Measurements from ENCODE around the gene FCN2. TPM values are rescaled to one million over a fixed set of nuclear protein-coding genes. Genes with fewer than 3 reads are reported as not detected.

FCN2 gene
- total RNA-seq, 6 experiments from 2014 or later, result 46.6 to 116 (median 77.3) TPM

DNA sequence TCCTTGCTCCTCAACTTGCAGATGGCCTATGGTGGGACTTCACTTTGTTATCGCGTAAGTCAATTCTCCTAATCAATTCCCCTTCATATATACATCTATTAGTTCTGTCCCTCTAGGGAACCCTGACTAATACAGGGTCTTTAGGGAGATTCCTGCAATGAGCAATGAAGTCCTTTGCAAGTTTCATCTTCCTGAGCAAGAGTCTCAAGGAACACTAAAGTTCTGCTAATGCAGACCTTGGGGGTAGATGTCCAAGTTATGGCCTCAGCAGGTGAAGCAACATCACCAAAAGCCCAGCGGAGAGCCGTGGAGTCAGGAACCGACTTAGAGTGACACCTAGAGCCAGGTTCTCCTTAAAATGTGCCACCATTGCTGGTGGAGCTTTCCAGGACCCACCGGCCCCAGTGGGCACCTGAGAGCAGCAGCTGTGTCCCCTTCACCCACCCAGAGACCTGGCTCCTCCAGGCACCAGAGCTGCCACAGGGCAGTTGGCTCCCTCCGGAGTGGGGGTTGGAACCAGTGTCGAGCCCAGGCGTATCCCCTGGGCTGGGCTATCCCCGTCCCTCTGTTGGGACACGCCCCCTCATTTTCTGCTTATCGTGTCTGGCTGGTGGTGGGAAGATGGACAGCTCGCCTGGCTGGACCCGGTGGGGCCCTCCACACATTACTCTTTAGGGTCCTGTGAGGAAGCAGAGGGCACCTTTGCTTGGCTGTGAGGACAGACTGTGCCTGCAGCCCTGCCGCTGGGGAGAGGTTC is 48.0 kb downstream of the FCN2 start:
- no peaks in the 10 kb centered on the region for H3K9me3 ChIP-seq
- intact Hi-C loops (cut with DNase I), result no loop called here
- DNase-seq (no peak), ATAC-seq (peak; percentile 14 to 45 (median 34))
- H3K4me3 ChIP-seq, result no peak overlapping the region
- TF ChIP-seq POLR2A (IDR thresholded peaks at IDR 0.05), result no peak
- TF ChIP-seq, protein P1, sequence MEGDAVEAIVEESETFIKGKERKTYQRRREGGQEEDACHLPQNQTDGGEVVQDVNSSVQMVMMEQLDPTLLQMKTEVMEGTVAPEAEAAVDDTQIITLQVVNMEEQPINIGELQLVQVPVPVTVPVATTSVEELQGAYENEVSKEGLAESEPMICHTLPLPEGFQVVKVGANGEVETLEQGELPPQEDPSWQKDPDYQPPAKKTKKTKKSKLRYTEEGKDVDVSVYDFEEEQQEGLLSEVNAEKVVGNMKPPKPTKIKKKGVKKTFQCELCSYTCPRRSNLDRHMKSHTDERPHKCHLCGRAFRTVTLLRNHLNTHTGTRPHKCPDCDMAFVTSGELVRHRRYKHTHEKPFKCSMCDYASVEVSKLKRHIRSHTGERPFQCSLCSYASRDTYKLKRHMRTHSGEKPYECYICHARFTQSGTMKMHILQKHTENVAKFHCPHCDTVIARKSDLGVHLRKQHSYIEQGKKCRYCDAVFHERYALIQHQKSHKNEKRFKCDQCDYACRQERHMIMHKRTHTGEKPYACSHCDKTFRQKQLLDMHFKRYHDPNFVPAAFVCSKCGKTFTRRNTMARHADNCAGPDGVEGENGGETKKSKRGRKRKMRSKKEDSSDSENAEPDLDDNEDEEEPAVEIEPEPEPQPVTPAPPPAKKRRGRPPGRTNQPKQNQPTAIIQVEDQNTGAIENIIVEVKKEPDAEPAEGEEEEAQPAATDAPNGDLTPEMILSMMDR (IDR thresholded peaks at IDR 0.05), result no peak
- no peak overlapping the region for H3K27ac ChIP-seq
- 87% methylated on average over 3 of the region's 15 CpGs for WGBS (ENCODE audit: insufficient coverage, low coverage, low lambda C conversion rate, missing lambda C conversion rate)
- no peaks in the 10 kb centered on the region for H3K36me3 ChIP-seq
- no peaks in the 10 kb centered on the region for H3K27me3 ChIP-seq
- H3K4me1 ChIP-seq, result no peaks in the 10 kb centered on the region

DNA sequence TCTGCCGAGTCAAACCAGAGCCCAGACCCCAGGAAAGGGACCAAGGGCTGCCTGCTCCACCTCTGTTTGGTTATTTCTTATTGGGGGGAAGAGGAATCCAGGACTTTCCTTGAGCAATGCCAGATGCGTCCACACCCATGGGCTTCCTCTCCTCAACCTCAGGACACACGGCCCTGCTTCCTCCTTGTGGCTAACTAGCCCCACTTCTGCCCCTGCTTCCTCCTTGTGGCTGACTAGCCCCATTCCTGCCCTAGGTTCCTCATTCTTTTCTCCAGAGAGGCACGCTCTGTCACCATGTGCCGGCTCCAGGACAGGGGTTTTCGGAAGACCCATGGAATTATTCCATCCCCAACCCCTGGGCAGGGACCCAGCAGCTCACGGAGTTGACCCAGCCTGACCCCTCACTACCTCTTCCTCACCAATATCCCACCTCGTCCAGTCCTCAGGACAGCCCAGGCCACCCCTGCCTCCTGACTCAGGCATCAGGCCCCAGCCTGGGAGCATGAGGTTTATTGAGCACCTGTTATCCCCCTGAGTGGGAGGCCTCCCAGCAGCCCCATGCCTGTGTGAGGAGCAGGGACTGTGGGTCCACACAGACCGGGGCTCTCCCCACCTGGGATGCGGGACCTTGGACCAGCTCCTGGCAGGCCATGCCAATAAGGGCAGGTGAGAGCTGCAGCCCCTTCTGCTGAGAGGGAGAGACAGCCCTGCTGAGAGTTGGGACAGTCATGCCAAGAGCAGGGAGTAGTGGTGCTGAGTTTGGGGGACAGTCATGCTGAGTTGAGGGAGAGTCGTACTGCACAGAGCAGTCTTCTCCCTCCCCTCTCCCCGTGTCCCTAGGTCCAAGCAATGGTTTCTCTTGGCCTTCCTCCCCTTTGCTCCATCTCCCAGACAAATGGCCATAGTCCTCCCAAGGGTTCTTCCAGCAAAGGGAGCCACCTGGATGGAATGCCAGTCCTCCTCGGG is 48.9 kb downstream of the FCN2 start:
- no peak overlapping the region for H3K27ac ChIP-seq
- WGBS (ENCODE audit: insufficient coverage, low coverage, low lambda C conversion rate, missing lambda C conversion rate), result 25% methylated on average over 6 of the region's 13 CpGs
- ATAC-seq (peak; percentile 69 to 83 (median 78)), DNase-seq (peak; percentile 44 to 71 (median 63))
- no peaks in the 10 kb centered on the region for H3K9me3 ChIP-seq
- TF ChIP-seq, protein P1 (IDR thresholded peaks at IDR 0.05), result no peak
- TF ChIP-seq POLR2A (IDR thresholded peaks at IDR 0.05), result no peak
- H3K27me3 ChIP-seq, result no peaks in the 10 kb centered on the region
- intact Hi-C loops (cut with DNase I), result no loop called here
- no peaks in the 10 kb centered on the region for H3K36me3 ChIP-seq
- H3K4me3 ChIP-seq, result no peak overlapping the region
- no peaks in the 10 kb centered on the region for H3K4me1 ChIP-seq

DNA sequence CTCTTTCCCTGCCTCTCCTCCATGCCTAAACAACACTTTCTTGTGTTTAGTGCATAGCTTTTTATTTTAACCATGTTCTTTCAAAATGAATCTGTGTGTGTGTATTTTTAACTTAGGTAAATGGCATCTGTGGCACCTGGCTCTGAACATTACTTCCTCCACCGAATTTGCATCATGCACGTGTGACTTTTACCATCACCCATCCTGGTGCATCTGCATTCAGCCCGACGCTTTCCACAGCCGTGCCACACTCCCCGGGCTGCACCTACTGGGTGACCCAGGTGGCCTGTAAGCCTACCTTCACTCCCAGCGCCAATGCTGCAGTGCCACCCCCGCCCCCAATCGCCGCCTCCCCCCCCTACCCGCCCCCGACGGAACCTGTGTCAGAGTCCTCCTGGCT is 49.8 kb downstream of the FCN2 start:
- no peaks in the 10 kb centered on the region for H3K27me3 ChIP-seq
- H3K4me1 ChIP-seq, result no peaks in the 10 kb centered on the region
- ATAC-seq (no peak), DNase-seq (no peak)
- no peak overlapping the region for H3K4me3 ChIP-seq
- 53% methylated on average over 6 of the region's 13 CpGs for WGBS (ENCODE audit: insufficient coverage, low coverage, low lambda C conversion rate, missing lambda C conversion rate)
- no peaks in the 10 kb centered on the region for H3K36me3 ChIP-seq
- H3K27ac ChIP-seq, result no peak overlapping the region
- TF ChIP-seq, protein P1 (IDR thresholded peaks at IDR 0.05), result no peak
- no peak for TF ChIP-seq POLR2A (IDR thresholded peaks at IDR 0.05)
- intact Hi-C loops (cut with DNase I), result no loop called here
- no peaks in the 10 kb centered on the region for H3K9me3 ChIP-seq

DNA sequence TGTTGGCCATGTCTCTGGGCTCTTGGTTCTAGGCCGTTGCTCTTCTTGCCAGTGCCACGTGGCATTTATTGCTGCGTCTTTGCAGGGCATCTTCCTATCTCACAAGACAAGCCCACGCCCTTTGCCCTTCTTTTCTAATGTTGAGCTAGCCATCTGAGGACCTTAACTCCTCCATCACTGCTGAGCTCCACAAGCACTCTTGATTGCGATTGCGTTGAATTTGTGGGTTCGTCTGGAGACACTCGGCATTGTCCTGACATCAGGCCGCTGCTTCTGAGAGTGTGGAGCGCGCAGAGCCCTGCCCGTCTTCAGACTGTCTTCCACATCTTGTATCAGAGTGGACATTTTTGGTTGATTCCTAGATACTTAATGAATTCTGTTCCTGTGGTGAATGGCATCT is 51.6 kb downstream of the FCN2 start:
- Histone ChIP-seq H3K27me3 (no peaks in the 10 kb centered on the region), H3K36me3 (no peaks in the 10 kb centered on the region), H3K27ac (no peak overlapping the region), H3K4me1 (no peaks in the 10 kb centered on the region), H3K4me3 (no peak overlapping the region), H3K9me3 (no peaks in the 10 kb centered on the region)
- DNase-seq, result no peak
- ATAC-seq, result no peak
- 59% methylated on average over 12 of the region's 12 CpGs for WGBS (ENCODE audit: insufficient coverage, low coverage, low lambda C conversion rate, missing lambda C conversion rate)
- TF ChIP-seq, protein P1 (IDR thresholded peaks at IDR 0.05), result no peak
- TF ChIP-seq POLR2A (IDR thresholded peaks at IDR 0.05), result no peak
- intact Hi-C loops (cut with DNase I), result no loop called here
